HG03095 (cell line): ENCODE measurements around the gene ADRA2C.

Experiments
- ATAC-seq: cut with Tn5 transposase; IDR thresholded peaks from one replicate; pipeline ENCODE4 v1.9.1; 2021; ENCODE audit warnings: moderate library complexity; ENCODE audit not compliant: unreplicated experiment

Gene ADRA2C

DNA sequence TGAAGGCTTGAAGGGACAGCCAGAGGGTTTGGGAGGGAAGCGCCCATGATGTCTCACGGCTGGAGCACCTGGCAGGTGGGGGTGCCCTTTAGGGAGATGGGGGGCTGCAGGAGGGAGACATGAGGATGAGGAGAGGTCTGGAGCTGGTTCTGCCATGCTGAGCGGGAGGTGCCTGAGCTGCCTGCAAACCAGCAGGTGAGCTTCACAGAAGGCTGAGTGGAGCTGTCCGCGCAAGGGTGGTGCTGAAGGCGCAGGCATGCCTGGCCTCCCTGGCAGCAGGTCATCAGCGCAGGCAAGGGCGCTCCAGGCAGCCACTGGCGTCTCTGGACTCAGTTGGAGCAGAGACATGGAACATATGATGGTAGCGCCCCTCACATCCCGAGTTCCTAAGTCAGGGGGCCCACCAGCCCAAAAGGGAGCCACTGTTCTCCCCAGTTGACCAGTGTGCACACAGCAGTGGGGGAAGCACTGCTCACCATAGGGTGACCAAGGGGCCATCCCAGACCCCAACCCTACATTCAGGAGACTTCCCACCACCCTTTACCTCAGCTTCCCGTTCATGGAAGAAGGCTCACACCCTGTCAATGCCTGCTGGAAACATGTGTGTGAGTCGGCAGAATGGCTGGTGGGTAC, 25.8 kb downstream of the ADRA2C start:
- ATAC-seq: no peak

DNA sequence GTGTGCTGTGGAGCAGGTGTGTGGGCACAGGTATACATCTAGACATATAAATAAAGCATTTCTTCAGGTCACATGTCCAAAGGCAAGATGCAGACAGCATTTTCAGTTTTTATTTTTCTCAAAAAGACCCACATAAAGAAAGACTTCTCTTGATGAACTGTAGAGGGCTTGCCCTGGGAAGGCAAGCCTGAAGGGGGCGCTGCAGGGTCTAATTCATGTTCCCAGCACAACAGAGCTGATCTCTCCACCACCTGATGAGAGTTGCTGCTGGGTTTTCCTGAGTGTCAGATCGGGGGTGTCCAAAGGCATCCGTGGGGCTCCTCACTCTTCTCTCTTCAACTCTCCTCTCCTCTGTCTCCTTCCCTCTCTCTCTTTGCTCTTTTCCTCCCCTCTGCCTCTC, 26.6 kb downstream of the ADRA2C start:
- ATAC-seq: no peak

DNA sequence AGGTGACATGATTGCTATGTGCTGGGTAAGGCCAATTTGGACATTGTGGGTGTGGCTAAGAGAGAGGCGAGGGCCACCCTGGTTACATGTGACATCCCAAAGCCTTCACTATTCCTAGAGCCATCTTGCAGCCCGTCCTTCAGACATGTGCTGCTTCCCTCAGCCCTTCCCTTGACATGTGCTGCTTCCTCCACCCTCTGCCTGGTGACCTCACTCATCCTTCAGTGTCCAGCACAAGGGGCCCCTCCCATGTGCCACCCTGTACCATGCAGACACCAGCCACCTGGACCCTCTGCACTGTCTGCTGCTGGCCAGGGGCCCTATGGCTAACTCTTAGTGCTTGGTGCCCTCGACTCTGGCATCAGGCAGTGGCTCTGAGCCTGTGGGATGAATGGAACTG, 27.4 kb downstream of the ADRA2C start:
- ATAC-seq: no peak

DNA sequence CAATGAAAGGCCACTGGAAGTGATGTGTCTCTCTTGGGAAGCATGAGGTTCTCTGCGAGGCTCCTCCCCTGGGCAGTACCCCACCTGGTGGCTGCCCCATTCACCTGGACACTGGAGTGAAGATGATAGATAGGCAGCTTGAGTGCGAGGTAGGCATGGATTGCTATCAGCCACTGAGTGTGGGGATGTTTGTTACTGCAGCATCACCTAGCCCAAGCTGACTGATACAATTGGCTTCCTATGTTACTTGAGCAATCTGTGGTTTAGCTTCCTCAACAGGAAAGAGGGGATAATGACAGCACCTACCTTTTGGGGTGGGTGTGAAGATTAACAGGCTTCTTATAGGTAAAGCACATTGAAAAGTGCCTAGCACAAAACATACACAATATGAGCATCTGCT, 30.8 kb downstream of the ADRA2C start:
- ATAC-seq: no peak

DNA sequence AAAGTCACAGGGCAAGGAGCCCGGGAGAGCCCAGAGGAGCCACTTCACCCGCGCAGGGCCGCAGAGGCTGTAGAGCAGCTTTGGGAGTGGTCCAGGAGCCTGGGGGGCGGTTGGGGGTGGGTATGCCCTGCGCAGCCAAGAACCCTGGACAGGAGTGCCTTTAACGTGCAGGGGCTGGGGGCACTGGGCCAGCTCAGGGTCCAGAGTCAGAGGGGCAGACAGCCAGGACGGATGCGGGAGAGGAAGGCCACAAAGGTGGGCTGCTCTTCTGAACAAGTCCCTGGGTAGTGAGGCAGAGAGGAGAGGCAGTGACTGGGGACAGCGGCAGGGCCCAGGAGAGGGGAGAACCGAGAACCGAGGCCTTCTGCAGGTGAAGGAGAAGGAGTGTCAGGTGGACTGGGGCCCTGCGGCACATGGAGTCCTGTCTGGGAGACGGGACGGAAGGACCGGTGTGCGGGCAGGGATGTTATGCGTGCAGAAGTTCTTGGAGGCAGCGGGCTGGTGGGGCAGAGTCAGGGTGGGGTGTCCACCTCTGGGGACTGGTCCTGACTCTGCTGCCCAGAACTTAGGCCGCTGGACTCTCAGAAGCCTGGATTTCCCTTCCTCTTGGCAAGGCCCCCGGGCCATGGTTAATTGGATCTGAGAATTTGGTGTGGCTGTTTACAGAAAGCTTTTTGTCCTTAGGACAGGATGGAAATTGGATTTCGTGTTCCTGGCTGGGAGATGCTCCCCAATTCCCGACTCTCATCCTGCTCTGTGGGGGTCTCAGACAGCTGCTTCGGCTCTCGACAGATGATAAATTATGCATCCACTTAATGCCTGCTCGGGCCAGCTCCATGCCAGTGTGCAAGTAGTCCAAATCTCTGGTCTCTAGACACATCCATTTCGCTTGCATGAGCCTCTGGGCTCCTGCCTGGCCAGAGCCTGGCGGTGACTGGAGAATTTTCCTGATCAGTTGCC, 31.9 kb downstream of the ADRA2C start:
- ATAC-seq: no peak

DNA sequence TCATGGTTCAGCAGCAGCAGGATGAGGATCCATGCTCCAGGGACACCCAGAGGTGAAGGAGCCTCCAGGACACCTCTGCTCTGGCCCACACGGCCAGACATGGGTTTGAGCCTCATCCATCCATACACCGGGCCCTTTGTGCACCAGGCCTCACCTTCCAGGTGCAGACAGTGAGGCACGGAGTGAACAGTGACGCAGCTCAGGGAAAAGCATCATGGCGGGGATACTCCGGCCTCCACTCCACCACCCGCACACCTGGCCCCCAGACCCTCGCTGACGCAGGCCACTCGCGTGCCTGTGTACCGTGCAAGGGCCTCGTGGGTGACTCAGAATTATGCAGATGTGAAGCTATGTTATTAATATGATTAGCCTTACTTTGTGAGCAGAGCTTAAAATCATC, 33.3 kb downstream of the ADRA2C start:
- ATAC-seq: no peak

DNA sequence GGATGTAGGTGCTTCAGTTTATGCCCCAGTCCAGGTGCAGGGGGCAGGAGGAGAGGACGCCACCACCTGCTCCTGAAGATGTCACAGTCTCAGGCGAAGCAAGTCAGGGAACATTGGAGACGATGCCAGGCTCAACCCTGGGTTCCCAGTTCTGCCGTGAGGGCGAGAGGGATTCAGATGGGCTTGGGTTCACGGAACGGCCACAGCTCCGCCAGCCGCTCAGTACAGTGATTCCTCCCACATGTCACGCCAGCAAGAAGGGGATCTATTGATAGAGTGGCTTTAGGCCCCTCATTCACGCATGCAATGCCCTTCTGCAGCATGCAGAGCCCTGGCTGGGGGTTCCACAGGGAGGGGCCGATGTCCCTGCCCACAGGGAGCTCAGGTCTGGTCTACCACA, 34.2 kb downstream of the ADRA2C start:
- ATAC-seq: no peak

DNA sequence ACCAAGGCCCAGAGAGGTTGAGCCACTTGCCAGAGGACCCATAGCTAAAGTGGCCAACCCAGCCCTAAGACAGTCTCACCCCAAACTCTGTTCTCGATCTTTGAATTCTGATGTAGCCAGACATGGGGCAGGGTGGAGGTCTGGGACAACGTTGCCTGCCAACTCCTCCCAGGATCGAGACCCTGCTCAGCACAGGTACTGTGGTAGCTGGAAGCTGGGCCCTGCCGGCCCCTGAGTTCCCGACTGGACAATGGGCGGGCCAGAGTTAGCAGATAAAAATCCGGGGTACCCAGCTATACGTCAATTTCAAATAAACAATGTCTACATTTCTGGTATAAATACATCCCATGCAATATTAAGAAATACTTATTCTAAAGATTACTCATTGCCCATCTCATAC, 35.3 kb downstream of the ADRA2C start:
- no peak for ATAC-seq

DNA sequence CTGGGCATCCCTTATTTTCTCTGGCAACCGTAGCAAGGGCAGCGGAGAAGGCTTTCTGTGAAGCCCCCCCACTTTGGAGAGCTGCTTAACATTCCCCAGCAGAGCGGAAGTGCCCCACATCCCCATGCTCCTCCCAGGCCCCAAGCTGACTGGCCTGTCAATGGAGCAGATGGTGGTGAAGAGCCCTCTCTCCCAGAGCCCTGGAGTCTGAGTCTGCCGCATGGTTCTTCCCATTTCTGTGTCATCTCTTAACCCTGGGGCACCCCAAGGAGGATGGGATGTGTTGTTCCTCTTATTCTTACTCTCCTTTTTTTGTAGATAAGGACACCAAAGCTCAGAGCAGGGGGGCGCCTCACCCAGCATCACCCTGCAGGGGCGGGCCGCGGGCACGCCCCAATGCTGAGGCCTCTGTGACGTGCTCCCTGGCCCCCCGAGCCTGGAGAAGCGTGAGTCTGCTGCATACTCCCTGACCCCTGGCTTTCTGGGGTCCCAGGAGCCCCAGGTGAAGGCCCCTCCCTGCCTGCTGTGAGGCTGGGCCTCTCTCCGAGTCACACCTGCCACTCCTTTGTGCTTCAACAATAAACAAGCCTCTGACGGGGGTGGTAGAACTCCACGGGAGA, 35.9 kb downstream of the ADRA2C start:
- ATAC-seq: no peak

DNA sequence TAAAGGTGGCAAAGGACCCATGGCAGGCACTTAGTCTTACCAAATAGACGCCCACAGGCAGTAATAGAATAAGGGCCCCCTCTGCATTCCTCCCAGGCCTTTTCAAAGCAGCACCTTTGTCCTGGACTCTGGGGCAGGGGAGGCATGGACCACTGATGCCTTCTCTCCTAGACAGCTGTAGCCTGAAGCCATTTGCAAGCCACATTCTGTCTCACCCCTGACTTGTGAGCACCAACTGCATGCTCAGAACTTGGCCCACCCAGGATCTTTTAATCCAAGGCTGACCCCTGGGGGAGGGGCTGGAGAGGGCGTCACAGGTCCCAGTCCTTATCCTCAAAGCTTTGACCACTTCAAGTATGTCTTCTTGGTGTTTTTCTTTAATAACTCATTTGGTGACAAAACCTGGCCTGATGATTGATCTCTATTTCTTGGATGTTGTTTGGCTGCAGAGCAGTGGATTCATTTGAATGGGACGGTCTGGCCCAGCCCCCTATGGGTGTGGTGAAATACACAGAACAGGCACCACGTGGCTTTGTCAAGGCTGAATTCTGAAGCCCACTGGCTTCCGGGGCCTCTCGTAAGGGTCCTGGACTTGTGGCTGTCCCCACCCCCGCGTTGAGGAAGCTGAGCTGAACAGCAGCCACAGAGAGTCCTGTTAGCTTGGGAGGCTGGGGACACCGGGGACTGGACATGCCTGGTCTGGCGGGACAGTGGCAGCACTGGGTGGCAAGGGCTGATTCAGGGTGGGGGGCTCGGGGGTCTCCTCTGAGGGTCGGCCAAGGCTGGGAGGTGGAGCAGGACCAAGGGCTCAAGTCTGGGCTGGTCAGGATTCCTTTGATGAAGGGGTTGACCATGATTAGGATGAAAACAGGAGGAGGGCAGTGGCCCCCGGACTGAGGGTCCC, 36.6 kb downstream of the ADRA2C start:
- ATAC-seq: no peak

DNA sequence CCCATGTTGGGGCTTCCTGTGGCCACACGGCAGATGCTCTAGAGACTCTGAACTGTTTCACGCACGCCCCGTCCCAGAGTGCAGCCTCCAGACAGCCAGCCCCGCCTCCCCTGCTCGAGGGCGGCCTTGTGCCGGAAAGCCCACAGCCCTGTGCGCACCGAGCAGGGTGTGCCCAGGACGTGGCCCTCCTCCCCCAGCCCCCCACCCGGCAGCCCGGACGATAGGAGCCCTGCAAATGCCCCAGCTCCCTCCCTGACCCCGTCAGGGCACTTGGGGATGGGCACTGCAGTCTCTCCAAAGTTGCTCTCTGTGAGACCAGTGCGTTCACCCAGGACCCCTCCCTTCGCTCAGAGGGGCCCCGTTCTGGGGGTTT, 37.3 kb downstream of the ADRA2C start:
- ATAC-seq: no peak

DNA sequence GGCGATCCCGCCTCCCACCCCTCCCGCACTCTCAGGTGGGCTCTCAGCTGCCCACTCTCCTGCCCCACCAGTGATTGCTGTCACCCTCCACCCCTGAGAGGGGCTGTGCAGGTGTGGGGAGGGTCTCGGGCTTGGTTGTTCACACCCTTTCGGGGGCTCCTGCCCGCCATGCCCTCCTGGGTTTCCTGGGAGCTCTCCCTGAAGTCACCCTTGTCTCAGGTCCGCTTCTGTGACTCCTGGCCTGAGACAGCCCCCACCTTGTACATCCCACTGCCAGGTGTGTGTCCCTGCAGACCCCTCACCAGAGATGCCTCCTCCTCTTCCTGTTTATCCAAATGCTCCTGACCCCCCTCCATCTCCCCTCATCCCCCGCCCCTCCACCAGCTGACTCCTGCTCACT, 37.8 kb downstream of the ADRA2C start:
- no peak for ATAC-seq

DNA sequence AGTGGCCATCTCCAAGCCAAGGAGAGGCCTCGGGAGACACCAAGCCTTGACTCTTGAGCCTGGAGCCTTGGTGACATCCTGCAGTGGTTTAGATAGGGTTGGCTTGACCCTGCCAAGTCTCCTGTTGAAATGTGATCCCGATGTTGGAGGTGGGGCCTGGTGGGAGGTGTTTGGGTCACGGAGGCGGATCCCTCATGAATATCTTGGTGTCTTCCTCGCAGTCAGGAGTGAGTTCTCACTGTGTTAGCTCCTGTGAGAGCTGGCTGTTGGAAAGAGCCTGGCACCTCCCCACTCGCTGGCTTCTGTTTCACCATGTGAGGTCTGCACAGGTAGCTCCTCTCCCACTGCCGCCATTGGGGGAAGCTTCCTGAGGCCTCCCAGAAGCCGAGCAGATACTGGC, 38.8 kb downstream of the ADRA2C start:
- ATAC-seq: no peak

DNA sequence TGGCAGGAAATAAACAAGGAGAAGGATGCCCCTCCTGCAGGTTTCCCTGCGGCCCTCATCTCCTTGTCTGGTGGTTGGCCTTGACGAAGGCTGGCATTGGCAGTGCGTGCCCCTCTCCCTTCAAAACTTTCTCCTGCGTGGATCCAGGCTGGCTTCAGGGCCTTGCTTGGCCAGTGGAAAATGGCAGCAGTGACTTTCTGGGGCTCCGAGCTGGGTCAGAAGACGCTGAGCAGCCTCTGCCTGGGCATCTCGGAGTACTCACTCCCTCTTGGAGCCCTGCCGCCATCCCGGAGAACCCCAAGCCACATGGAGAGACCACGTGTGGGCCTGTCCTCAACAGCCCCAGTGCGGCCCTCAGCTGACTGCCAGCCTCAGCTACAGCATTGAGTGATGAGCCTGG, 39.5 kb downstream of the ADRA2C start:
- ATAC-seq: no peak

DNA sequence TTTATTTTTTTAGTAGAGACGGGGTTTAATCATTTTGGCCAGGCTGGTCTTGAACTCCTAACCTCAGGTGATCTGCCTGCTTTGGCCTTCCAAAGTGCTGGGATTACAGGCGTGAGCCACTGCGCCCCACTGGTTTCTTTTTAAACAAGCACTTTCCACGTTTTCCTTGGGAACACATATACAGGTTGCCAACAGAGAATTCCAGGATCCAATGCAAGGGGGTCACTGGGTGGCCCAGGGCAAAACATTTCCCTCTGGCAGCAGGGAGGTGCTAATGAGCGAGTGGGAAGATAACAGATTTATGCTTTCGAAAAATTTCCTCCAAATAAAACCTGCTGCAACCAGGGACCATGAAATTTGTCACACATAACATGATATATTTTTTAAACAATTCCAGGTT, 41.1 kb downstream of the ADRA2C start:
- ATAC-seq: no peak

DNA sequence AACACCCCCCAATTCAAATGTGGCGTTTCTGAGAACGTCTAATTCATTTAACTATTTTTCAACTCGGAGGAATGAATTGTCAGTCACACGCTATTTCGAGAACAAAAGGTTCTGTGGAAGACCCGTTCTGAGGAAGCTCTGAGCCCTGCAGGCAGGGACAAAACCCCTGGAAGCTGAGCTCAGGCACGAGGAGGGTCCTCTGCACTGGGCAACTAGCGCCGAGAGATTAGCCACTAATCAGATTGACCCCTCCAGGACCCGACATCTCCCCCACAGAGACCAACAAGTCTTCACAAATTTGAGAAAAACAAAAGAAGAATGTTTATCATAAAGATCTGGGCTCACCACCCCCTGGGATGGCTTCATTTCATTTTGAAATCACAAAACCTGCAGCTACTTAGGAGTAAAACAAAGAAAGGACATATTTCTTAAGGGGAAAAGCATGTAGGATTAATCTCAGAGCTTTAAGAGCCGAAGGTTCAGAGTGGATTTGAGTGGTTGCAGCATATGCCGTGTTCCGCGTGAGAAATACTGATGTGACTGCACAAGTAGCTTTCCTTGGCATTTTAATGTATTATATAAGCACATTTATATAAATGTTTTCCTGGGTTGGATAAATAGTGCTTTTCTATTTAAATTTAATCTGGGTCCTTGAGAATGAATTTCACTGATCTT, 41.8 kb downstream of the ADRA2C start:
- ATAC-seq: no peak

DNA sequence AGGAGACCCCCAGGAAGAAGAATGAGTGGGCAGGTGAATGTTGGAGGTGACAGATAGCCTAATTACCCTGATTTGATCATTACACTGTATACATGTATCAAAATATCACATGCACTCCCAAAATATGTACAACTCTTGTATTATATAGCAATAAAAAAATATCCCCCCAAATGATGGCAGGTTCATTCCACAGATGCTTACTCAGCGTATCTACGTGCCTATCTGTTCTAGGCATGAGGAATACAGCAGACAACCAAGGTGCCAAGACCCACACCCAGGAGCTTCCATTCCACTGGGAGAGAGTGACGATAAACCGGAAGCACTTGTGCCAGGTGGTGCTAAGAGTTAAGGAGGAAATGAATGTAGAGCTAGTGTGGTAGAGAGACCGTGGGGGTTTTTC, 42.4 kb downstream of the ADRA2C start:
- ATAC-seq: no peak

DNA sequence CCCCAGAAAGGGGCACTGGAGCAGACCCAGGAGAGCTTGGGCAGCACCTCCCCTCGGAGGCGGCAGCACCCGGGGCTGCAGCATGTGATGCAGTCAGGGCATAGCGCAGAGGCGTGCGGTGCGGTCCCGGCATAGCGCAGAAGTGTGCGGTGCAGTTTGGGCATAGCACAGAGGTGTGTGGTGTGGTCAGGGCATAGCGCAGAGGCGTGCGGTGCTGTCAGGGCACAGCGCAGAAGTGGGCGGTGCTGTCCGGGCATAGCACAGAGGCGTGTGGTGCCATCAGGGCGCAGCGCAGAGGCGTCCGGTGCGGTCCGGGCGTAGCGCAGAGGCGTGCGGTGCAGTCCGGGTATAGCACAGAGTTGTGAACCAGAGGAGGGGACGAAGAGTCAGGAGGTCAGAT, 42.8 kb downstream of the ADRA2C start:
- ATAC-seq: no peak

DNA sequence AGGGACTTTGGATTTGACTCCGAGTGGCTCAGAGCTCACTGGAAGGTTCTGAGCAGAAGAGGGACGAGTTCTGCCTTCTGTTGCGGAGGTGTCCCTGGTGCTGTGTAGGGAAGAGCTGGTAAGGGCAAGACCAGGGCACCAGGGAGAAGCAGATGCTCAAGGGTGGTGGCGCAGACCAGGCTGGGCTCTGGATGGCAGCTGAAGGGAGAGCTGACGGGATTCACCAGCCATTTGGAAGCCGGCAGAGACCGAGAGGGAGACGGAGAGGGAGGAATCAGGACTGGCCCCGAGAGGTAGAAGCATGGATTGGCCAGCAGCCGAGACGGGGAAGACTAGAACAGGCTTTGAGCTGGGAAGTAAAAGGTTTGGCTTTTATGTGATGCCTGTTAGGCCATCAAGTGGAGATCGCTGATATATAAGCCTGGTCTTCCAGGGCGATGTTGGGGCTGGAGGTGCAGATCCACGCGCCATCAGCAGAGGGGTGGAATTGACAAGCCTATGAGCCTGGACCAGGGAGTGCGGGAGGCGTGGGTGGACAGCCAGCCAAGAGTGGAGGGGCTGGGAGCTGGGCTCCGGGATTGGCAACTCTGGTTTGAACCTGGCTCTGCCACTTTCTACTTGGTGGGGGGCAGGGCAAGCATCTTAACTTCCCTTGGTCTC, 43.4 kb downstream of the ADRA2C start:
- ATAC-seq: no peak

DNA sequence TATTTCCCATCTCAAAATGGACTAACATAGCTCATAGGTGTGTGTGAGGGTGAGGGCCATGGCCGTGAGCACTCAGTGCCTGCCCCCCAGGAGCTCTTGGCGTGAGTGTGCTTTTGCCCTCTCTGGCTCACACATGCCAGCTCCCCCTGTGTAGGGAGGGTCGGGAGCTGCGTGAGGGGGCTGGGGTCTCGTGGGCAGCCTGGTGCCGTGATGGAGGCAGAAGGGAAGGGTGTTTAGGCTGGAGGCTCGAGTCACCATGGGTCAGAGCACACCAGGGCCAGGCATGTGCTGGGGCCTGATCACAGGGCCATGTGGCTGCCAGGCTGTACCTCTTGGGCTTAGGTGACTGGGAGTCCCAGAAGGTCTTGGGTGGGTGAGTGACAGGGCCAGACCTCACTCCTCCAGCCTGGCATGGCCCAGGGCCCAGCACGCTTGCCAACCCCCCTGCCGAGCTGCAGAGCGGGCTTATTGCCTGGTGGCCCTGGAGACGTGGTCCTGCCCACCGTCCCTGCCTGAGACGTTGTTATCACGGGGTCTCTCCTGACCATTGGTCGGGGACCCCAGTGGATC, 44.0 kb downstream of the ADRA2C start:
- ATAC-seq: no peak
